ENCODE measurements around the gene RALGPS1. TPM values are rescaled to one million over a fixed set of nuclear protein-coding genes. Genes with fewer than 3 reads are reported as not detected.

Gene RALGPS1
- total and polyA plus RNA-seq, 8 donors: 4.7 to 150 (median 42.2) TPM

GRCh38 chr9:127123064-127123890 is 208.7 kb downstream of the RALGPS1 start:
- Histone ChIP-seq H3K9me3 (no peaks in the 10 kb centered on the region), H3K4me1 (peaks cover 15 to 69% (median 47%) of the 10 kb centered on the region in 4 donors), H3K4me3 (peak overlapping the region; percentile 45 to 53 (median 50)), H3K27ac (peak overlapping the region; percentile 65 to 92 (median 89)), H3K36me3 (no peaks in the 10 kb centered on the region), H3K27me3 (peaks cover 0 to 13% (median 0%) of the 10 kb centered on the region in 3 donors)
- 30 to 74% (median 32%) methylated on average over 6 to 16 of the region's 16 CpGs for WGBS, 5 donors
- TF ChIP-seq EP300 (IDR thresholded peaks at IDR 0.05) (no peak), CTCF (IDR thresholded peaks at IDR 0.05) (no peak), POLR2AphosphoS5 (IDR thresholded peaks at IDR 0.05) (no peak), POLR2A (IDR thresholded peaks at IDR 0.05) (no peak)
- peak; percentile 49 to 74 for DNase-seq
- intact Hi-C loops (cut with DNase I; ENCODE audit: low total_unique reads): no loop called here

DNA sequence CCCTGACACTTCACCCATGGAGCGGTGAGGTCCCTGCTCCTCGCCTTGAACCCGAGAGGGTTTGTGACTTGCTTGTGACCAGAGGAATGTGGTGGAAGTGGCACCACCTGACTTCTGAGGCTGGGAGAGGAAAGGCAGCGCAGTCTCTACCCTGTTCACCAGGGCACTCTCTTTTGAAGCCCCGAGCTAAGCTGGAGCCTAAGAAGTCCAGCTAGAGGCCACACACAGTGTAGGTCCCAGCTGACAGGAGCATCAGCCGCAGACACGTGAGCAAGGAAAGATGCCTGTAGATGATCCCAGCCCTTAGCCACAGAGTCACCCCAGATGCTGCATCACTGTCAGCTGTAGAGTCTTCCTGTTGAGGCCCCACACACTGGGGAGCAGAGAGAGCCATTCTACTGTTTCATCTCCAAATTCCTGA is 209.5 kb downstream of the RALGPS1 start:
- TF ChIP-seq POLR2A (IDR thresholded peaks at IDR 0.05) (no peak), CTCF (IDR thresholded peaks at IDR 0.05) (no peak), POLR2AphosphoS5 (IDR thresholded peaks at IDR 0.05) (no peak), EP300 (IDR thresholded peaks at IDR 0.05) (no peak)
- Histone ChIP-seq H3K27me3 (peaks cover 0 to 13% (median 0%) of the 10 kb centered on the region in 3 donors), H3K9me3 (no peaks in the 10 kb centered on the region), H3K4me3 (no peak overlapping the region), H3K27ac (peak overlapping the region in 2 of 5 donors; percentile 86 to 92), H3K4me1 (peaks cover 15 to 69% (median 47%) of the 10 kb centered on the region in 4 donors), H3K36me3 (no peaks in the 10 kb centered on the region)
- intact Hi-C loops (cut with DNase I; ENCODE audit: low total_unique reads): no loop called here
- DNase-seq: no peak
- 92 to 96% (median 93%) methylated on average over 3 to 7 of the region's 7 CpGs for WGBS, 5 donors

- intact Hi-C loops (cut with DNase I; ENCODE audit: low total_unique reads): no loop called here
- Histone ChIP-seq H3K27me3 (peaks cover 0 to 13% (median 0%) of the 10 kb centered on the region in 3 donors), H3K4me3 (no peak overlapping the region), H3K36me3 (no peaks in the 10 kb centered on the region), H3K27ac (peak overlapping the region in 1 of 5 donors; percentile 92), H3K4me1 (peaks cover 22 to 69% (median 50%) of the 10 kb centered on the region in 4 donors), H3K9me3 (no peaks in the 10 kb centered on the region)
- TF ChIP-seq EP300 (IDR thresholded peaks at IDR 0.05): no peak
- no peak for TF ChIP-seq CTCF (IDR thresholded peaks at IDR 0.05)
- no peak for TF ChIP-seq POLR2A (IDR thresholded peaks at IDR 0.05)
- DNase-seq: no peak
- 89 to 96% (median 92%) methylated on average over 2 of the region's 2 CpGs for WGBS, 5 donors
Measured at GRCh38 chr9:127124792-127125191, 210.2 kb downstream of the RALGPS1 start.

- WGBS, 5 donors: 58 to 78% (median 74%) methylated on average over 1 of the region's 1 CpG
- TF ChIP-seq POLR2A (IDR thresholded peaks at IDR 0.05): no peak
- no peak for TF ChIP-seq POLR2AphosphoS5 (IDR thresholded peaks at IDR 0.05)
- TF ChIP-seq CTCF (IDR thresholded peaks at IDR 0.05): no peak
- TF ChIP-seq EP300 (IDR thresholded peaks at IDR 0.05): no peak
- no peak for DNase-seq
- Histone ChIP-seq H3K27ac (peak overlapping the region in 3 of 5 donors; percentile 56 to 61 (median 56)), H3K36me3 (no peaks in the 10 kb centered on the region), H3K4me1 (peaks cover 28 to 68% (median 40%) of the 10 kb centered on the region in 4 donors), H3K27me3 (peaks cover 0 to 11% (median 0%) of the 10 kb centered on the region in 3 donors), H3K4me3 (no peak overlapping the region), H3K9me3 (no peaks in the 10 kb centered on the region)
- intact Hi-C loops (cut with DNase I; ENCODE audit: low total_unique reads): no loop called here
Measured at GRCh38 chr9:127126971-127127370, 212.4 kb downstream of the RALGPS1 start.
